Activated T-helper 1 cell treated with anti-CD3 and anti-CD28 coated beads, Interleukin-12 subunit alpha, Interleukin-12 subunit beta, Interleukin-2, Interleukin-4 antibody, amounts not matched to agents 30 ng/mL and 10 ng/mL and 1 ng/mL, durations not matched to agents 14 hours and 24 hours and 36 hours (primary cell): ENCODE data around the gene ZNF195. TPM values are rescaled to one million over a fixed set of nuclear protein-coding genes. Genes with fewer than 3 reads are reported as not detected.

Experiments
- DNase-seq: peaks from one replicate; pipeline ENCODE4 v3.0.0; 2021; ENCODE audit warnings: low spot score
- H3K27ac Mint-ChIP-seq: one replicate; pipeline ENCODE4 v1.8.0; 2021; ENCODE audit warnings: mild to moderate bottlenecking, mixed read lengths
- H3K27me3 Mint-ChIP-seq: one replicate; pipeline ENCODE4 v1.8.0; 2022; ENCODE audit warnings: mild to moderate bottlenecking, moderate library complexity, mixed read lengths; ENCODE audit not compliant: insufficient read depth
- H3K36me3 Mint-ChIP-seq: one replicate; pipeline ENCODE4 v1.8.0; 2021; ENCODE audit warnings: low read depth, mixed read lengths
- H3K4me1 Mint-ChIP-seq: one replicate; pipeline ENCODE4 v1.8.0; 2021; ENCODE audit warnings: low read depth, mixed read lengths
- H3K4me3 Mint-ChIP-seq: one replicate; pipeline ENCODE4 v1.8.0; 2021; ENCODE audit warnings: mild to moderate bottlenecking, moderate library complexity, mixed read lengths
- H3K9me3 Mint-ChIP-seq: one replicate; pipeline ENCODE4 v1.8.0; 2021; ENCODE audit warnings: mixed read lengths
- intact Hi-C: fragments of 100-400 bp; cut with micrococcal nuclease; formaldehyde crosslinking; loops from one replicate; pipeline ENCODE4 v1.15.1; 2024
- total RNA-seq: library from RNA; stranded (reverse); gene quantifications from 2 replicates; pipeline ENCODE4 v1.2.3, GENCODE V29; 2022

Gene ZNF195
- total RNA-seq, 1 donor from 2014 or later = 42.8 TPM

- H3K27ac Mint-ChIP-seq = no peak overlapping the region
- no peaks in the 10 kb centered on the region for H3K27me3 Mint-ChIP-seq
- intact Hi-C loops = no loop called here
- DNase-seq = no peak
- no peaks in the 10 kb centered on the region for H3K4me1 Mint-ChIP-seq
- peaks cover 69% of the 10 kb centered on the region for H3K9me3 Mint-ChIP-seq
- H3K4me3 Mint-ChIP-seq = no peak overlapping the region
- peaks cover 67% of the 10 kb centered on the region for H3K36me3 Mint-ChIP-seq
These were observed 20.8 kb downstream of the ZNF195 start for GRCh38 chr11:3357994-3358676.

GRCh38 chr11:3357302-3357701, 21.6 kb downstream of the ZNF195 start:
- Mint-ChIP-seq H3K27ac (no peak overlapping the region), H3K27me3 (no peaks in the 10 kb centered on the region), H3K4me3 (no peak overlapping the region), H3K9me3 (peaks cover 60% of the 10 kb centered on the region), H3K36me3 (peaks cover 59% of the 10 kb centered on the region), H3K4me1 (no peaks in the 10 kb centered on the region)
- intact Hi-C loops = no loop called here
- DNase-seq = no peak

- Mint-ChIP-seq H3K9me3 (peaks cover 57% of the 10 kb centered on the region), H3K4me1 (no peaks in the 10 kb centered on the region), H3K27ac (no peak overlapping the region), H3K27me3 (no peaks in the 10 kb centered on the region), H3K36me3 (peaks cover 56% of the 10 kb centered on the region), H3K4me3 (no peak overlapping the region)
- DNase-seq = no peak
- intact Hi-C loops = no loop called here
These were observed 22.1 kb downstream of the ZNF195 start for GRCh38 chr11:3356858-3357257.

- Mint-ChIP-seq H3K27ac (no peak overlapping the region), H3K9me3 (peaks cover 25% of the 10 kb centered on the region), H3K4me3 (no peak overlapping the region), H3K36me3 (peaks cover 20% of the 10 kb centered on the region), H3K27me3 (no peaks in the 10 kb centered on the region), H3K4me1 (no peaks in the 10 kb centered on the region)
- intact Hi-C loops = no loop called here
- no peak for DNase-seq
These were observed 25.9 kb downstream of the ZNF195 start for GRCh38 chr11:3353066-3353465.

GRCh38 chr11:3347127-3347526, 31.8 kb downstream of the ZNF195 start:
- Mint-ChIP-seq H3K9me3 (peaks cover 9% of the 10 kb centered on the region), H3K36me3 (no peaks in the 10 kb centered on the region), H3K4me3 (no peak overlapping the region), H3K4me1 (no peaks in the 10 kb centered on the region), H3K27ac (no peak overlapping the region), H3K27me3 (peaks cover 12% of the 10 kb centered on the region)
- intact Hi-C loops = no loop called here
- no peak for DNase-seq

GRCh38 chr11:3346587-3346986, 32.4 kb downstream of the ZNF195 start:
- Mint-ChIP-seq H3K4me1 (no peaks in the 10 kb centered on the region), H3K36me3 (no peaks in the 10 kb centered on the region), H3K4me3 (no peak overlapping the region), H3K27me3 (peaks cover 12% of the 10 kb centered on the region), H3K27ac (no peak overlapping the region), H3K9me3 (peaks cover 9% of the 10 kb centered on the region)
- no peak for DNase-seq
- intact Hi-C loops = no loop called here

- no peak for DNase-seq
- Mint-ChIP-seq H3K4me3 (no peak overlapping the region), H3K36me3 (no peaks in the 10 kb centered on the region), H3K27me3 (peaks cover 17% of the 10 kb centered on the region), H3K27ac (no peak overlapping the region), H3K4me1 (no peaks in the 10 kb centered on the region), H3K9me3 (peaks cover 7% of the 10 kb centered on the region)
- intact Hi-C loops = no loop called here
These were observed 33.2 kb downstream of the ZNF195 start for GRCh38 chr11:3345736-3346135.

GRCh38 chr11:3344327-3345174, 34.4 kb downstream of the ZNF195 start:
- intact Hi-C loops = loop anchor here (5.0 kb wide), 1 partner anchor 63 kb away; no protein-coding TSS in a partner anchor

GRCh38 chr11:3342709-3343108, 36.2 kb downstream of the ZNF195 start:
- Mint-ChIP-seq H3K27ac (no peak overlapping the region), H3K27me3 (peaks cover 28% of the 10 kb centered on the region), H3K4me3 (no peak overlapping the region), H3K4me1 (no peaks in the 10 kb centered on the region), H3K36me3 (no peaks in the 10 kb centered on the region), H3K9me3 (peaks cover 5% of the 10 kb centered on the region)
- intact Hi-C loops = loop anchor here (5.0 kb wide), 1 partner anchor 65 kb away; no protein-coding TSS in a partner anchor
- no peak for DNase-seq

More at GRCh38 chr11:3344327-3345174, 34.4 kb downstream of the ZNF195 start:
- Mint-ChIP-seq H3K9me3 (peaks cover 5% of the 10 kb centered on the region), H3K4me1 (no peaks in the 10 kb centered on the region), H3K27ac (no peak overlapping the region), H3K27me3 (peaks cover 23% of the 10 kb centered on the region), H3K4me3 (no peak overlapping the region), H3K36me3 (no peaks in the 10 kb centered on the region)
- no peak for DNase-seq

GRCh38 chr11:3341298-3341697, 37.6 kb downstream of the ZNF195 start:
- intact Hi-C loops = loop anchor here (5.0 kb wide), 1 partner anchor 66 kb away; no protein-coding TSS in a partner anchor
- H3K36me3 Mint-ChIP-seq = no peaks in the 10 kb centered on the region
- peak; percentile 35 for DNase-seq
- no peak overlapping the region for H3K4me3 Mint-ChIP-seq
- H3K9me3 Mint-ChIP-seq = no peaks in the 10 kb centered on the region
- no peaks in the 10 kb centered on the region for H3K4me1 Mint-ChIP-seq
- H3K27ac Mint-ChIP-seq = no peak overlapping the region
- H3K27me3 Mint-ChIP-seq = peaks cover 28% of the 10 kb centered on the region

- H3K4me1 Mint-ChIP-seq = no peaks in the 10 kb centered on the region
- H3K4me3 Mint-ChIP-seq = no peak overlapping the region
- H3K9me3 Mint-ChIP-seq = no peaks in the 10 kb centered on the region
- DNase-seq = no peak
- peaks cover 27% of the 10 kb centered on the region for H3K27me3 Mint-ChIP-seq
- H3K27ac Mint-ChIP-seq = no peak overlapping the region
- intact Hi-C loops = loop anchor here (5.0 kb wide), 1 partner anchor 67 kb away; no protein-coding TSS in a partner anchor
- H3K36me3 Mint-ChIP-seq = no peaks in the 10 kb centered on the region
These were observed 38.9 kb downstream of the ZNF195 start for GRCh38 chr11:3340025-3340424.

GRCh38 chr11:3339340-3339624, 39.7 kb downstream of the ZNF195 start:
- Mint-ChIP-seq H3K4me3 (no peak overlapping the region), H3K9me3 (no peaks in the 10 kb centered on the region), H3K4me1 (no peaks in the 10 kb centered on the region), H3K27me3 (peaks cover 26% of the 10 kb centered on the region), H3K36me3 (no peaks in the 10 kb centered on the region), H3K27ac (no peak overlapping the region)
- DNase-seq = no peak
- intact Hi-C loops = no loop called here

GRCh38 chr11:3338569-3339339, 40.2 kb downstream of the ZNF195 start:
- H3K4me3 Mint-ChIP-seq = no peak overlapping the region

More at GRCh38 chr11:3338569-3339339, 40.2 kb downstream of the ZNF195 start:
- no peak overlapping the region for H3K27ac Mint-ChIP-seq
- peaks cover 25% of the 10 kb centered on the region for H3K27me3 Mint-ChIP-seq
- H3K4me1 Mint-ChIP-seq = no peaks in the 10 kb centered on the region
- no peaks in the 10 kb centered on the region for H3K9me3 Mint-ChIP-seq
- no peak for DNase-seq
- H3K36me3 Mint-ChIP-seq = no peaks in the 10 kb centered on the region
- intact Hi-C loops = no loop called here
